ENCODE results near the gene PIH1D2.

DNA sequence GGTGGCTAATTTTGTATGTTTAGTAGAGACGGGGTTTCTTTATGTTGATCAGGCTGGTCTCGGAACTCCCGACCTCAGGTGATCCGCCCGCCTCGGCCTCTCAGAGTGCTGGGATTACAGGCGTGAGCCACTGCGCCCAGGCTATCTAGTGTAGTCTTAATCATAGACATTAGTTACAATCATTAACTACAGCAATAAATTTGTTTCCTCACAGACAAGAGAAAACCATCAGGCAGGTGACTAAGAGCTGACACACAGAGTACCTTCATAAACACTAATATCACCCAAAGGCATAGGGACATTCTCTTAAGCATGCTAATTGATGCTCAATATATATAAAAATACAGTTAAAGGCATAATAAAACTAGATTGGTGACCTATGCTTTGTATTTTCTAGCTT, 32.3 kb upstream of the PIH1D2 start:
- TF ChIP-seq, protein P1, sequence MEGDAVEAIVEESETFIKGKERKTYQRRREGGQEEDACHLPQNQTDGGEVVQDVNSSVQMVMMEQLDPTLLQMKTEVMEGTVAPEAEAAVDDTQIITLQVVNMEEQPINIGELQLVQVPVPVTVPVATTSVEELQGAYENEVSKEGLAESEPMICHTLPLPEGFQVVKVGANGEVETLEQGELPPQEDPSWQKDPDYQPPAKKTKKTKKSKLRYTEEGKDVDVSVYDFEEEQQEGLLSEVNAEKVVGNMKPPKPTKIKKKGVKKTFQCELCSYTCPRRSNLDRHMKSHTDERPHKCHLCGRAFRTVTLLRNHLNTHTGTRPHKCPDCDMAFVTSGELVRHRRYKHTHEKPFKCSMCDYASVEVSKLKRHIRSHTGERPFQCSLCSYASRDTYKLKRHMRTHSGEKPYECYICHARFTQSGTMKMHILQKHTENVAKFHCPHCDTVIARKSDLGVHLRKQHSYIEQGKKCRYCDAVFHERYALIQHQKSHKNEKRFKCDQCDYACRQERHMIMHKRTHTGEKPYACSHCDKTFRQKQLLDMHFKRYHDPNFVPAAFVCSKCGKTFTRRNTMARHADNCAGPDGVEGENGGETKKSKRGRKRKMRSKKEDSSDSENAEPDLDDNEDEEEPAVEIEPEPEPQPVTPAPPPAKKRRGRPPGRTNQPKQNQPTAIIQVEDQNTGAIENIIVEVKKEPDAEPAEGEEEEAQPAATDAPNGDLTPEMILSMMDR (conservative IDR thresholded peaks at IDR 0.05; ENCODE audit: low read depth, low read length), result no peak
- TF ChIP-seq EZH2 (IDR thresholded peaks at IDR 0.05; ENCODE audit: borderline replicate concordance, low read depth, low read length, poor library complexity, severe bottlenecking), result no peak

All from A673 (cell line).